ENCODE measurements around the gene NT5DC3. TPM values are rescaled to one million over a fixed set of nuclear protein-coding genes. Genes with fewer than 3 reads are reported as not detected.
A peak's percentile ranks its signal among the peaks of the same experiment; 100 is the strongest.

NT5DC3 gene
- total RNA-seq = 1 to 10 TPM; 9.6 TPM

DNA sequence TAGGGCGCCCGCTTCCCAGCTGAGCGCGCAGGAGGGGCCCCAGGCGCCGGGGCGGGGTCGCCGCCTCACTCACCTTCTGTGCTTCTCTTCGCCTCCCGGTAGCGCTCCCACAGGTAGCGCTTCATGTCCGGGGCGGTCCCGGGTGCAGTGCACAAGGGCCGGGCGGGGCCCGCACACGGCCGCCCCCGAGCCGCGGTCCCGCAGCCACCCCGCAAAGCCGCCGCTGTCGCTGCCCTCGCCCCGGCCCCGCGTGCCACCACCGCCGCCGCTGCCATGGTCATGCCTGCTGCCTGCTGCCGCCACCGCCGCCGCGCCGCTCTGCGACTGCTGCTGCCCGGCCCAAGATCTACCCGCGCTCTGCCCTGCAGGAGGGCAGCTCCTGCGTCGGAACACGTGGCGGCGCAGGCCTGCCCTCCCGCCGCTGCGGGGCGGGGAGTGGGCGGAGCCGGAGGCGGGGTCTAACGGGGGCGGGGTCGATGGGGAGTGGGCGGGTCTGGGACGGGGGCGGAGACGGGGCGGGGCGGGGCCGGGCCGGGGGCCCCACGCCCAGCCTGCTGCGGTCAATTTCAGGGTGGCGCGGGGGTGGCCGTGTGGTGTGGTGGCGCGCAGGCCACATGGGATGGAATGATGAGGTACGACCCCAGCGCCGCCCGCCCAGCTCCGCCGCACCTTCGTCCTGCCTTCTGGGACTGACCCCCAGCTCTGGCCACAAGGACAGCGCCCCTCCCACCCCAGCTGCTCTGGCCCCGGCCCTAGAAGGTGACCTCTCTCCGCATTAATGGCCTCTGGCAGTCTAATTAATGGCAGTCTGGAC lies at the start of gene NT5DC3:
TSS of gene NT5DC3 (minus strand) at position 359 of the 814 bp plus-strand sequence. CDS start at position 281, 78 bp downstream.
- peak within 1 kb of the TSS; percentile 88 for H3K4me3 Mint-ChIP-seq
- peak within 1 kb of the TSS; percentile 80 for H3K27ac Mint-ChIP-seq
- no peaks in the 10 kb centered on the region for H3K9me3 Mint-ChIP-seq
- H3K36me3 Mint-ChIP-seq = peaks cover 8% of the 10 kb centered on the region
- DNase-seq = peak; percentile 85
- H3K4me1 Mint-ChIP-seq = peaks cover 13% of the 10 kb centered on the region
- peaks cover 4% of the 10 kb centered on the region for H3K27me3 Mint-ChIP-seq

- no peak overlapping the region for H3K27ac Mint-ChIP-seq
- no peaks in the 10 kb centered on the region for H3K27me3 Mint-ChIP-seq
- no peak overlapping the region for H3K4me3 Mint-ChIP-seq
These were observed 46.7 kb upstream of the NT5DC3 start for GRCh38 chr12:103887738-103888137.

GRCh38 chr12:103886195-103886797 lies 45.3 kb upstream of the NT5DC3 start:
- H3K36me3 Mint-ChIP-seq = no peaks in the 10 kb centered on the region
- H3K4me1 Mint-ChIP-seq = peaks cover 15% of the 10 kb centered on the region
- no peak overlapping the region for H3K4me3 Mint-ChIP-seq
- no peaks in the 10 kb centered on the region for H3K9me3 Mint-ChIP-seq
- no peaks in the 10 kb centered on the region for H3K27me3 Mint-ChIP-seq
- no peak overlapping the region for H3K27ac Mint-ChIP-seq
- no peak for DNase-seq

More at GRCh38 chr12:103887738-103888137, 46.7 kb upstream of the NT5DC3 start:
- no peak for DNase-seq
- Mint-ChIP-seq H3K9me3 (no peaks in the 10 kb centered on the region), H3K36me3 (no peaks in the 10 kb centered on the region), H3K4me1 (peaks cover 15% of the 10 kb centered on the region)

- Mint-ChIP-seq H3K4me1 (peaks cover 26% of the 10 kb centered on the region), H3K9me3 (no peaks in the 10 kb centered on the region), H3K4me3 (no peak overlapping the region), H3K36me3 (no peaks in the 10 kb centered on the region), H3K27ac (no peak overlapping the region), H3K27me3 (no peaks in the 10 kb centered on the region)
- DNase-seq = no peak
These were observed 43.3 kb upstream of the NT5DC3 start for GRCh38 chr12:103884316-103884715.

- H3K36me3 Mint-ChIP-seq = no peaks in the 10 kb centered on the region
- H3K27ac Mint-ChIP-seq = no peak overlapping the region
- H3K9me3 Mint-ChIP-seq = no peaks in the 10 kb centered on the region
- H3K4me3 Mint-ChIP-seq = no peak overlapping the region
- peaks cover 30% of the 10 kb centered on the region for H3K4me1 Mint-ChIP-seq
- H3K27me3 Mint-ChIP-seq = no peaks in the 10 kb centered on the region
- no peak for DNase-seq
These were observed 42.9 kb upstream of the NT5DC3 start for GRCh38 chr12:103883908-103884307.

- no peak overlapping the region for H3K4me3 Mint-ChIP-seq
- H3K36me3 Mint-ChIP-seq = no peaks in the 10 kb centered on the region
- H3K27ac Mint-ChIP-seq = no peak overlapping the region
- peaks cover 35% of the 10 kb centered on the region for H3K4me1 Mint-ChIP-seq
- no peaks in the 10 kb centered on the region for H3K9me3 Mint-ChIP-seq
- H3K27me3 Mint-ChIP-seq = no peaks in the 10 kb centered on the region
- no peak for DNase-seq
These were observed 42.0 kb upstream of the NT5DC3 start for GRCh38 chr12:103882861-103883596.

GRCh38 chr12:103881261-103881660 lies 40.2 kb upstream of the NT5DC3 start:
- H3K9me3 Mint-ChIP-seq = no peaks in the 10 kb centered on the region
- H3K4me1 Mint-ChIP-seq = peaks cover 37% of the 10 kb centered on the region
- DNase-seq = no peak
- no peaks in the 10 kb centered on the region for H3K27me3 Mint-ChIP-seq
- no peaks in the 10 kb centered on the region for H3K36me3 Mint-ChIP-seq
- no peak overlapping the region for H3K27ac Mint-ChIP-seq
- no peak overlapping the region for H3K4me3 Mint-ChIP-seq

- peaks cover 35% of the 10 kb centered on the region for H3K4me1 Mint-ChIP-seq
- no peak for DNase-seq
- no peaks in the 10 kb centered on the region for H3K36me3 Mint-ChIP-seq
- H3K9me3 Mint-ChIP-seq = no peaks in the 10 kb centered on the region
- no peak overlapping the region for H3K27ac Mint-ChIP-seq
- no peak overlapping the region for H3K4me3 Mint-ChIP-seq
- no peaks in the 10 kb centered on the region for H3K27me3 Mint-ChIP-seq
These were observed 39.5 kb upstream of the NT5DC3 start for GRCh38 chr12:103880299-103881142.

DNA sequence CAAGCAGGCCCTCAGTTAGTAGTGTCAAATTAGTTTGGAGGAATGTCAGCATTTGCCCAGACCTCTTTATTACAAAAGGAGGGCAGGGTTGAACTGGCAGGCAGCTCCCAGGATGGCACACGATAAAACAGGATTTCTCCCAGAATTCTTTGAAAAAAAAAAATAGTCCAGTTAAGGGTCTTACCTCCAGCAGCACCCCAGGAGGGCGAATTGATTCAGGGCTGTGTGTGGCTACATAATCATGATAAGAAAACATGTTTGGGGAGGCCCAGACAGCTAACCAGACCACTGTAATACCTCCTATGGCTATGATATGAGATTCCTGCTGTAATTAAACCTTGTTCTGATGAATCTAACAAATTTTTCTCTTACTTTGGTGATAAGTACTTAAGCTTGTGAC lies 38.8 kb upstream of the NT5DC3 start:
- no peak for DNase-seq
- Mint-ChIP-seq H3K4me3 (no peak overlapping the region), H3K36me3 (no peaks in the 10 kb centered on the region), H3K4me1 (peaks cover 35% of the 10 kb centered on the region), H3K27ac (no peak overlapping the region), H3K9me3 (no peaks in the 10 kb centered on the region), H3K27me3 (no peaks in the 10 kb centered on the region)

- no peaks in the 10 kb centered on the region for H3K9me3 Mint-ChIP-seq
- peak; percentile 30 for DNase-seq
- no peak overlapping the region for H3K27ac Mint-ChIP-seq
- peaks cover 29% of the 10 kb centered on the region for H3K4me1 Mint-ChIP-seq
- no peaks in the 10 kb centered on the region for H3K27me3 Mint-ChIP-seq
- no peaks in the 10 kb centered on the region for H3K36me3 Mint-ChIP-seq
- H3K4me3 Mint-ChIP-seq = no peak overlapping the region
These were observed 38.1 kb upstream of the NT5DC3 start for GRCh38 chr12:103879048-103879692.

GRCh38 chr12:103877934-103878510 lies 37.0 kb upstream of the NT5DC3 start:
- DNase-seq = peak; percentile 52
- H3K9me3 Mint-ChIP-seq = no peaks in the 10 kb centered on the region
- no peak overlapping the region for H3K27ac Mint-ChIP-seq
- no peak overlapping the region for H3K4me3 Mint-ChIP-seq
- no peaks in the 10 kb centered on the region for H3K27me3 Mint-ChIP-seq
- H3K4me1 Mint-ChIP-seq = peaks cover 28% of the 10 kb centered on the region
- H3K36me3 Mint-ChIP-seq = no peaks in the 10 kb centered on the region

DNA sequence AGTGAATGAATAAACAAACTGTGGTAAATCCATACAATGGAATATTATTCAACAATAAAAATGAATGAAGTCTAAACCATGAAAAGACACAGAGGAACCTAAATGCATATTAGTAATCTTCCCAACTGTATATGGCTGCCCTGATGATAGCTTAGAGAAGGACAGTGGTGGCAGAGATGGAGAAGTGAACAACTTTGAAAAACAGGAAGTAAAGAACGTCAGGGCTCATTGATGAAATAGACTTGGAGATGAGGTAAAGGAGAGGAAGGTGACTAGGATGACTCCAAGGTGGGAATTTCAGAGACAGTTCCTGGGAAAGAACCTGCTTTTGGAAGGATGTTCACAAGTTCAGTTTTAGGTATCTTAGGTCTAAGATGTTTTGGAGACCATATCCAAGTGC lies 36.3 kb upstream of the NT5DC3 start:
- Mint-ChIP-seq H3K36me3 (no peaks in the 10 kb centered on the region), H3K4me1 (peaks cover 28% of the 10 kb centered on the region), H3K4me3 (no peak overlapping the region), H3K27ac (no peak overlapping the region), H3K9me3 (no peaks in the 10 kb centered on the region), H3K27me3 (no peaks in the 10 kb centered on the region)
- no peak for DNase-seq

DNA sequence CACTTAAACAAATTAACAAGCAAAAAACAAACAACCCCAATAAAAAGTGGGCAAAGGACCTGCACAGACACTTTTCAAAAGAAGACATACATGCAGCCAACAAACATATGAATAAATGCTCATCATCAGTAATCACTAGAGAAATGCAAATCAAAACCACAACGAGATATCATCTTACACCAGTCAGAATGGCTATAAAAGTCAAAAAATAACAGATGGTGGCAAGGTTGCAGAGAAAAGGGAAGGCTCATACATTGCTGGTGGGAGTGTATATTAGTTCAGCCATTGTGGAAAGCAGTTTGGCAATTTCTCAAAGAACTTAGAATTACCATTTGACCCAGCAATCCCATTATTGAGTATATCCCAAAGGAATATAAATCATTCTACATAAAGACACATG lies 34.6 kb upstream of the NT5DC3 start:
- Mint-ChIP-seq H3K9me3 (no peaks in the 10 kb centered on the region), H3K27ac (no peak overlapping the region), H3K4me3 (no peak overlapping the region), H3K36me3 (no peaks in the 10 kb centered on the region), H3K4me1 (peaks cover 25% of the 10 kb centered on the region), H3K27me3 (no peaks in the 10 kb centered on the region)
- DNase-seq = no peak

DNA sequence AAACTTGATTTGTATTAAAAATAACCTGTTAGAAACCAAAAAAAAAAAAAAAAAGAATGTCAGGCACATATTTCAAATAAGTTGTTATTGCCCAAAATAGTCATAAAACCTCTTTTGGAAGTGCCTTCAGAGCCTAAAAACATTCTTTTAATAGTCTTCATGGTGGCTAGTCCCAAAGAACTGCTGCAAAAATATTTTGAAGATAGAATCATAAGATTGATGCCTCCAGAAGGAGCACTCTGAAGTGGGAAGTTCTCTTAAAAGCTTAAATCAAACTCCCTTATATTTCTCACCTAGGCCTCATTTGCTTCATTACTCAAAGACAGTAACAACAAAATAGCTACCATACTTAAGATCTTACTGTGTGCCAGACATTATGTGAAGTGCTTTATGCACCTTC lies 27.2 kb upstream of the NT5DC3 start:
- H3K9me3 Mint-ChIP-seq = no peaks in the 10 kb centered on the region
- no peaks in the 10 kb centered on the region for H3K27me3 Mint-ChIP-seq
- H3K27ac Mint-ChIP-seq = no peak overlapping the region
- H3K4me1 Mint-ChIP-seq = no peaks in the 10 kb centered on the region
- no peak overlapping the region for H3K4me3 Mint-ChIP-seq
- no peak for DNase-seq
- H3K36me3 Mint-ChIP-seq = no peaks in the 10 kb centered on the region

All from activated naive CD8-positive, alpha-beta T cell treated with anti-CD3 and anti-CD28 coated beads for 36 hours (primary cell).